ENCODE data around the gene GJB4. TPM values are rescaled to one million over a fixed set of nuclear protein-coding genes. Genes with fewer than 3 reads are reported as not detected.
"Not testable (repeated sequence)": the region's sequence is repeated elsewhere in the genome, so short reads cannot be mapped to it uniquely, and the experiment has no call there.

The GJB4 gene
- total RNA-seq, 2 donors from 2014 or later, result not detected

DNA sequence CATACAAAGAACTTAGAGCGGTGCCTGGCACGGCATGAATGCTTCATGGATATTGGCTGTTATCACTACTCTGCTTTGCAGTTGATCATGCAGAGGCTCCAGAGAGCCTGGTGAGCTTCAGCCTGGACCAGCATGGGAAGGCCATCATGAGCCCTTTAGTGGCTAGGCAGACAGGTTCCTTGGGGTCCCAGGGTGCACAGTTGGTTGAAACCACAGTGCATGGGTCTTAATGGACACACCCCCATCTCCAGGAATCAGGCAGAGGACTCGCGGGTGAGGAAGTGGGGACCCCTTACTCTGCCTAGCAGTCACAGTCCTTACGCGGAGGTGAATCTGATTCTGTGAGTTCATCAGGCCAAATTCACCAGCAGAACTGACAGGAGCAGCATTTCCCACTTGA lies 3.6 kb upstream of the GJB4 start:
- H3K27ac Mint-ChIP-seq, result no peak overlapping the region
- H3K9me3 Mint-ChIP-seq, result no peaks in the 10 kb centered on the region
- no peaks in the 10 kb centered on the region for H3K36me3 Mint-ChIP-seq
- DNase-seq (ENCODE audit: low spot score) (no peak), ATAC-seq (no peak)
- peaks cover 3 to 8% of the 10 kb centered on the region in 2 donors for H3K27me3 Mint-ChIP-seq
- H3K4me3 Mint-ChIP-seq, result no peak overlapping the region
- H3K4me1 Mint-ChIP-seq (ENCODE audit: low read depth in 2 of 2), result no peaks in the 10 kb centered on the region

DNA sequence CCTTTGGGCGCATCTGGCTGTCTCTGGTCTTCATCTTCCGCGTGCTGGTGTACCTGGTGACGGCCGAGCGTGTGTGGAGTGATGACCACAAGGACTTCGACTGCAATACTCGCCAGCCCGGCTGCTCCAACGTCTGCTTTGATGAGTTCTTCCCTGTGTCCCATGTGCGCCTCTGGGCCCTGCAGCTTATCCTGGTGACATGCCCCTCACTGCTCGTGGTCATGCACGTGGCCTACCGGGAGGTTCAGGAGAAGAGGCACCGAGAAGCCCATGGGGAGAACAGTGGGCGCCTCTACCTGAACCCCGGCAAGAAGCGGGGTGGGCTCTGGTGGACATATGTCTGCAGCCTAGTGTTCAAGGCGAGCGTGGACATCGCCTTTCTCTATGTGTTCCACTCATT lies 2.2 kb upstream of the GJB4 start:
- ATAC-seq, result no peak
- no peak for DNase-seq (ENCODE audit: low spot score)
- Mint-ChIP-seq H3K27me3 (peaks cover 3 to 8% of the 10 kb centered on the region in 2 donors), H3K4me3 (no peak overlapping the region), H3K9me3 (no peaks in the 10 kb centered on the region), H3K4me1 (ENCODE audit: low read depth in 2 of 2) (no peaks in the 10 kb centered on the region), H3K27ac (no peak overlapping the region), H3K36me3 (no peaks in the 10 kb centered on the region)

DNA sequence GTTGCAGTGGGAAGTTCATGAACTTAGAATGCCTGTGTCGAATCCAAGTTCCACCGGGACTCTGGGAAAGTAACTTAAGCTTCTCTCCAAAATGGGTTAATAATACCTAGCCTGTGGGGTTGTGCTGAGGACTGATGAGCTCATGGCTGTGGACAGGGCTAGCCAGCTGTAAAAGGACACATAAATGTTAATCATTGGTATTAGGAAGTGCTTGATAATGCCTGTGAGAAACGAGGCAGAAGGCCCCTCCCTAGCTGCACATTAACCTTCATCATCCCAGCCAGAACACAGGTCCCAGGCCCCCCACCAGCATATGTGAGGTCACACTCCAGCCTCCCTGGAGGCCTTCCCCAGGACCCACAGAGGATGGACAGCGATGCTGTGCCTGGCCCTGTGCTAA lies 789 bp upstream of the GJB4 start:
- H3K9me3 Mint-ChIP-seq, result no peaks in the 10 kb centered on the region
- no peaks in the 10 kb centered on the region for H3K4me1 Mint-ChIP-seq (ENCODE audit: low read depth in 2 of 2)
- H3K27me3 Mint-ChIP-seq, result peaks cover 11 to 14% of the 10 kb centered on the region in 2 donors
- no peak for DNase-seq (ENCODE audit: low spot score)
- ATAC-seq, result no peak
- H3K36me3 Mint-ChIP-seq, result no peaks in the 10 kb centered on the region
- no peak overlapping the region for H3K4me3 Mint-ChIP-seq
- no peak overlapping the region for H3K27ac Mint-ChIP-seq

DNA sequence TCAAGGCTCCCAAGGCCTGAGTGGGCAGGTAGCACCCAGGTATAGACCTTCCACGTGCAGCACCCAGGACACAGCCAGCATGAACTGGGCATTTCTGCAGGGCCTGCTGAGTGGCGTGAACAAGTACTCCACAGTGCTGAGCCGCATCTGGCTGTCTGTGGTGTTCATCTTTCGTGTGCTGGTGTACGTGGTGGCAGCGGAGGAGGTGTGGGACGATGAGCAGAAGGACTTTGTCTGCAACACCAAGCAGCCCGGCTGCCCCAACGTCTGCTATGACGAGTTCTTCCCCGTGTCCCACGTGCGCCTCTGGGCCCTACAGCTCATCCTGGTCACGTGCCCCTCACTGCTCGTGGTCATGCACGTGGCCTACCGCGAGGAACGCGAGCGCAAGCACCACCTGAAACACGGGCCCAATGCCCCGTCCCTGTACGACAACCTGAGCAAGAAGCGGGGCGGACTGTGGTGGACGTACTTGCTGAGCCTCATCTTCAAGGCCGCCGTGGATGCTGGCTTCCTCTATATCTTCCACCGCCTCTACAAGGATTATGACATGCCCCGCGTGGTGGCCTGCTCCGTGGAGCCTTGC lies 1.7 kb downstream of the GJB4 start:
- peaks cover 10 to 11% of the 10 kb centered on the region in 2 donors for H3K27me3 Mint-ChIP-seq
- H3K27ac Mint-ChIP-seq, result no peak overlapping the region
- DNase-seq (ENCODE audit: low spot score) (no peak), ATAC-seq (no peak)
- no peaks in the 10 kb centered on the region for H3K4me1 Mint-ChIP-seq (ENCODE audit: low read depth in 2 of 2)
- H3K9me3 Mint-ChIP-seq, result no peaks in the 10 kb centered on the region
- H3K36me3 Mint-ChIP-seq, result no peaks in the 10 kb centered on the region
- H3K4me3 Mint-ChIP-seq, result no peak overlapping the region

DNA sequence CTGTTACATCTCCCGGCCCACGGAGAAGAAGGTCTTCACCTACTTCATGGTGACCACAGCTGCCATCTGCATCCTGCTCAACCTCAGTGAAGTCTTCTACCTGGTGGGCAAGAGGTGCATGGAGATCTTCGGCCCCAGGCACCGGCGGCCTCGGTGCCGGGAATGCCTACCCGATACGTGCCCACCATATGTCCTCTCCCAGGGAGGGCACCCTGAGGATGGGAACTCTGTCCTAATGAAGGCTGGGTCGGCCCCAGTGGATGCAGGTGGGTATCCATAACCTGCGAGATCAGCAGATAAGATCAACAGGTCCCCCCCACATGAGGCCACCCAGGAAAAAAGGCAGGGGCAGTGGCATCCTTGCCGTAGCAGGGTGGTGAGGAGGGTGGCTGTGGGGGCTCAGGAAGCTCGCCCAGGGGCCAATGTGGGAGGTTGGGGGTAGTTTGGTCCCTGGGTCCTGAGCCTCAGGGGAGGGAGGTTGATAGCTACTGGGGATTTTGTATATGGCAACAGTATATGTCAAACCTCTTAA lies 2.3 kb downstream of the GJB4 start:
- no peak for DNase-seq (ENCODE audit: low spot score)
- H3K4me1 Mint-ChIP-seq (ENCODE audit: low read depth in 2 of 2), result no peaks in the 10 kb centered on the region

DNA sequence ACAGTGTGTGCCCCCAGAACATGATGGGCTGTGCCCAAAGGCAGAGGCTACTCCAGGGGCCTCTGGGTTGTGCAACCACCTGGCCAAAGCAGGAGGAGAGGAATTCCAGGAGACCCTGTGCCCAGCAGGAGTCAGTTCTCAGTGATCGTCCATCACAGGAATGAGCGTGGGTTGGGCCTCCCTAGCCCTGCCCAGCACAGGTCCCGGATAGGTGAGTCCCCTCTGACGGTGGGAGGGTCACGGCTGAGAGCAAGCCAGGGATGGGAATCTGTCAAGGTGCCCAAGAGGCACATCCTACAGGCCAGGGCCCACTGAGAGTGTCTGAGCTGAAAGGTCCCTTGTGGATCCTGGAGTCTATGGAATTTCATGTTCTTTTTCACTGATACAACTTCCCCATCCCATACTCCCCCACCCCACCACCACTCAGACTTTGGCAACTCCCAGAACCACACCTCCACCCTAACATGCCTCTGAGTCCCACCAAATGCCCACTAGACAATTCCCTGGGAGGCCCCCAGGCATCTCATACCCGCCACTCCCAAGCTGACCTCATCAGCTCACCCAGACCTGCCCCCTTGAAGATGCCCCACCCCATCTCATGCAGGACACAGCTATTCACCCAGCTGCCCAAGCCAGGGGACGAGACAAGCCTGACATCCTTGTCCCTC lies 3.1 kb downstream of the GJB4 start:
- Mint-ChIP-seq H3K36me3 (no peaks in the 10 kb centered on the region), H3K4me3 (no peak overlapping the region), H3K27me3 (peaks cover 10 to 11% of the 10 kb centered on the region in 2 donors), H3K4me1 (ENCODE audit: low read depth in 2 of 2) (no peaks in the 10 kb centered on the region), H3K27ac (no peak overlapping the region), H3K9me3 (no peaks in the 10 kb centered on the region)
- DNase-seq (ENCODE audit: low spot score) (no peak), ATAC-seq (no peak)

More for the DNA sequence above, 2.3 kb downstream of the GJB4 start:
- H3K9me3 Mint-ChIP-seq, result no peaks in the 10 kb centered on the region
- H3K4me3 Mint-ChIP-seq, result no peak overlapping the region
- H3K27ac Mint-ChIP-seq, result no peak overlapping the region
- H3K36me3 Mint-ChIP-seq, result no peaks in the 10 kb centered on the region
- H3K27me3 Mint-ChIP-seq, result peaks cover 10 to 11% of the 10 kb centered on the region in 2 donors
- ATAC-seq, result no peak

DNA sequence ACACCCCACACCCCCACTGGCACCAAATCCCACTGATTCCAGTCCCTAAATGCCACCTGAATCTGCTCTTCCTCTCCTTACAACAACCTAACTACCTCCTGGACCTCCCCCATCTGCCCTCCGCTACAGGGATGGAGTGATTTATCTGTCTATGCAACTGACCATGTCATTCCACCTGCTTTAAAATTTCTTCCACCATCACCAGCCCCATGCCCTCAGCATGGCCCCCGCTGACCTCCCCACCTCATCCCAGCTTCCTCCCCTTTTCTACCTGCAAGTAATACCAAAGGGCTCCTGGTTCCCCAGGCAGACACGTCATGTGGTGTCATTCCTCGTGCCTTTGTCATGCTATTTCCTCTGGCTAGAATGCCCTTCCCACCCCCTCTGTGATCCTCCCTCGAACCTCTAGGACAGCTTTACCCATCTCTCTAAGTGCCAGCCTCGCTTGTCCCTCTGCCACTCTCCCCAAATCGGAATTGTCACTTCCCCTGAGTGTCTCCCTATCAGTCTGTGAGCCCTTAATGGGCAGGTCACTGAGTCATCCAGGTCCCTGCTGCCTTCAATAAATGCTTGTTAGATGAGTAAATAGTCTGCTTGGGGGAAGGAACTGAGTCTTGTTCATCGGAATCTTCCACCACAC lies 3.7 kb downstream of the GJB4 start:
- no peak overlapping the region for H3K4me3 Mint-ChIP-seq
- no peak for ATAC-seq
- no peaks in the 10 kb centered on the region for H3K36me3 Mint-ChIP-seq
- H3K4me1 Mint-ChIP-seq (ENCODE audit: low read depth in 2 of 2), result no peaks in the 10 kb centered on the region
- H3K27me3 Mint-ChIP-seq, result peaks cover 10 to 11% of the 10 kb centered on the region in 2 donors
- no peak for DNase-seq (ENCODE audit: low spot score)
- H3K27ac Mint-ChIP-seq, result peak overlapping the region in 1 of 2 donors; percentile 6
- H3K9me3 Mint-ChIP-seq, result no peaks in the 10 kb centered on the region

DNA sequence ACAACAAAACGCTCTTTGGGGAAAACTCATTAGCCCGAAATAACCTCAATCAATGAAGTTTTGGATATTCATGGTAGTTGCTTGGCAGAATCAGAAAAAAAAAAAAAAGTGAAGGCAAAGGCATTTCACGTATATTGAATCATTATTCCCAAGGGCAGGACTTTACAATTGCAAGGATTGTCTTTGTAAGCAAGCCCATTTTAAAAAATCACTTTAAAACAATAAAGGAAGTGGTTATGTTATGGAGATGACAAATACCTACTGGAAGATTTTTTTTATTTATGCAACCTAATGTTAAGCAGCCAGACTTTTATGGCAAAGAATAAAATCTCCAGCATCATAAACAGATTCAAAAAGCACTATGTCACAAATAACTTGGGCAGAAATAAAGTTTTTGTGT lies 9.3 kb downstream of the GJB4 start:
- H3K36me3 Mint-ChIP-seq, result no peaks in the 10 kb centered on the region
- H3K27me3 Mint-ChIP-seq, result peaks cover 0 to 3% of the 10 kb centered on the region in 2 donors
- DNase-seq (ENCODE audit: low spot score), result no peak
- H3K9me3 Mint-ChIP-seq, result no peaks in the 10 kb centered on the region
- ATAC-seq, result no peak
- no peak overlapping the region for H3K27ac Mint-ChIP-seq
- no peak overlapping the region for H3K4me3 Mint-ChIP-seq
- H3K4me1 Mint-ChIP-seq (ENCODE audit: low read depth in 2 of 2), result no peaks in the 10 kb centered on the region

DNA sequence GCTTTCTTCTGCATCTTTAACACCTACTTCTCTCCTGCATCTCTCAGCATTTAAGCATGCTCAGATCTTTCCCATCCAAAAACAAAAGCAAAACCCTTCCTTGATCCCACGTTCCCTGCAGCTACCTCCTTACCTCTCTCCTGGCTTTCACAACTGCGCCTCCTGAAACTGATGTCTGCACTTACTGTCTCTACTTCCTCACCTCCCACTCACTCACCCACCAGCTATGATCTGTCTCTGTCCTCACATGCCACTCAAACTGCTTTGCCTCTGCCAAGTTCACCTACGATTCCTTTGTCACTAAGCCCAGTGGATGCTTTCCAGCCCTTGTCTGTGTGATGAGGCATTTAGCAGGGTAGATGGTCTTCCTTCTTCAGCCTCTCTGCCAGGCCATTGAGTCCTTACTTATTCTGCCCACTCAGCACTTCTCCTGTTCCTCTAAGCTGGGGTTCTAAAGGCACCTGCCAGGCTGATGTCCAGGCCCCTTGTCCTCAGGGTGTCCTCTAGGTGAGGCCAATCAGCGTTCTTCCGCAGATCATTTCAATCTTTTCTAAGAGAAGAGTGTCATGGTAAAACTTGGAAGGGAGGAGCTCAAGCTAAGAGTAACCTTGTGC lies 11.5 kb downstream of the GJB4 start:
- Mint-ChIP-seq H3K27me3 (peaks cover 0 to 3% of the 10 kb centered on the region in 2 donors), H3K4me3 (no peak overlapping the region), H3K4me1 (ENCODE audit: low read depth in 2 of 2) (no peaks in the 10 kb centered on the region), H3K9me3 (no peaks in the 10 kb centered on the region), H3K27ac (no peak overlapping the region), H3K36me3 (no peaks in the 10 kb centered on the region)
- DNase-seq (ENCODE audit: low spot score) (no peak), ATAC-seq (no peak)

DNA sequence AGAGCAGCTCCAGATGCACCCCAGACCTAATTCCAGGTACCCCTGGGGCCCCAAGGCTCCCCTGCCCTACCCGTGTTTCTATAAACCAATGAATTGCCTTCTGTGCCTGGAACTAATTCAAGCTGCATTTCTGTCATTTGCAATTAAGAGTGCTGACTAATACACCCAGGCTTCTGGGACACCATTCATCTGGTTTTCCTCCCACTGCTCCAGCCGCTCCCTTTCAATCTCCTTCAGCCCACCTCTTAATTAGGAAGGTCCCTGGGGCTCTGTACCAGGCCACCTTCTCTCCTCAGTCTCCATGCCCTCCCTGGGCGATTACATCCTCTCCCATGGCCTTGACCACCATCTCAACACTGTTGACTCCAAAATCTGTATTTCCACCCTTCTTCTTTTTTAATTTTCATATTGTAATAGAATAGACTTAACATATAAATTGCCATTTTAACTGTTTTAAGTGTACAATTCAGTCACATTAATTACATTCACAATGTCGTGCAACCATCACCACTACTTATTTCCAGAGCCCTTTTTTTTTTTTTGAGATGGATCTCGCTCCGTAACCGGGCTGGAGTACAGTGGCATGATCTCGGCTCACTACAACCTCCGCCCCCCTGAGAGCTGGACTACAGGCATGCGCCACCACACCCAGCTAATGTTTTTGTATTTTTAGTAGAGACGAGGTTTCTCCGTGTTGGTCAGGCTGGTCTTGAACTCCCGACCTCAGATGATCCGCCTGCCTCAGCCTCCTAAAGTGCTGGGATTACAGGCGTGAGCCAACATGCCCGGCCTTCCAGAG lies 12.2 kb downstream of the GJB4 start:
- ATAC-seq, result no peak
- H3K27me3 Mint-ChIP-seq, result peaks cover 0 to 3% of the 10 kb centered on the region in 2 donors
- DNase-seq (ENCODE audit: low spot score), result no peak
- H3K27ac Mint-ChIP-seq, result no peak overlapping the region
- H3K4me3 Mint-ChIP-seq, result no peak overlapping the region
- H3K9me3 Mint-ChIP-seq, result no peaks in the 10 kb centered on the region
- H3K36me3 Mint-ChIP-seq, result no peaks in the 10 kb centered on the region
- no peaks in the 10 kb centered on the region for H3K4me1 Mint-ChIP-seq (ENCODE audit: low read depth in 2 of 2)

DNA sequence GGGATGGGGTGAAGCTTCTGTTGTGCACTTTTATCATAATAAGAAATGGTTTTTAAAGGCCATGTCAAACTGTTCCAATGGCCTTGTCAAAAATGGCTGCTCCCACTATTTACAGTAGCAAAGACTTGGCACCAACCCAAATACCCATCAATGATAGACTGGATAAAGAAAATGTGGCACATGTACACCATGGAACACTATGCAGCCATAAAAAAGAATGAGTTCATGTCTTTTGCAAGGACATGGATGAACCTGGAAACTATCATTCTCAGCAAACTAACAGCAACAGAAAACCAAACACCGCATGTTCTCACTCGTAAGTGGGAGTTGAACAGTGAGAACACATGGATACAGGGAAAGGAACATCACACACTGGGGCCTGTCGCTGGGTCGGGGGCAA lies 13.6 kb downstream of the GJB4 start:
- H3K27ac Mint-ChIP-seq; ATAC-seq; H3K36me3 Mint-ChIP-seq; H3K9me3 Mint-ChIP-seq; H3K4me3 Mint-ChIP-seq; DNase-seq (ENCODE audit: low spot score); H3K4me1 Mint-ChIP-seq (ENCODE audit: low read depth in 2 of 2); H3K27me3 Mint-ChIP-seq: not testable (repeated sequence)

DNA sequence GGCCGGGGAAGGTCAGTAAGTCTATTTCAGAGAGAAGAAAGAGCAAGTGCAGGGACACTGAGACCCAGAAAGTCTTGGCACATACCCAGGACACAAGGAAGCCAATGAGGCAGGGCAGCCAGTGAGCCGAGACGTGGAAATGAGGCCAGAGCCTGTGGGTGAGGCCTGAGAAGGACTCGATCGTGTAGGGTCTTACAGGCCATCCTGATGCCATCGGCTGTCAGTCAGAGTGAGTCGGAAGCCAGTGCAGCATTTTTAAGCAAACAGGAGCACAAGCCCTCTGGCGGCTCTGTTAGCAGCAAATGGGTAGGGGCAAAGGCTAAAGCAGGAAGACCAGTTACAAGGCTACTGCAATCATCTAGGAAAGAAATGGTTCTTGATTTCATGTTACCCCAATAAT lies 15.4 kb downstream of the GJB4 start:
- Mint-ChIP-seq H3K9me3 (no peaks in the 10 kb centered on the region), H3K4me3 (no peak overlapping the region), H3K36me3 (no peaks in the 10 kb centered on the region), H3K4me1 (ENCODE audit: low read depth in 2 of 2) (no peaks in the 10 kb centered on the region), H3K27me3 (peaks cover 24 to 25% of the 10 kb centered on the region in 2 donors), H3K27ac (no peak overlapping the region)
- ATAC-seq (peak in 1 of 2 donors; percentile 31), DNase-seq (ENCODE audit: low spot score) (no peak)

DNA sequence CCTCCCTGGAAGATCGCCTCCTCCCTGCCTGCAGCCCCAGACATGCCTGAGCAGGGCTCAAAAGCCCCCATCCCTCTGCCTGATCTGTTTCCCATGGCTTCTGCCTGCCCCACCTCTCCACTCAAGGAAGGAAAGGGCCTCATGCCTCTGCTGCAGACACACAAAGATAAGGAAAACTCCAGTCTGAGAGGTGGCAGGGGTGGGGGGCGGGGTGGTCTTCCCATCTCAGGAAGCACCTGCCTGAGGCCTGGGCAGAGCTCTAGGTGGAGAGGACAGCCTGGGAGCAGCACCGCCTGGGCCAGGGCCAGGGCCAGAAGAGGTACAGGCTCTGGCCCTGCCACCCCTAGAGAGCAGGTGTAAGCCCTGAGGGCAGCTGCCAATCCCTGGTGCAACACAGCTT lies 17.4 kb downstream of the GJB4 start:
- H3K4me3 Mint-ChIP-seq, result no peak overlapping the region
- peaks cover 25 to 27% of the 10 kb centered on the region in 2 donors for H3K27me3 Mint-ChIP-seq
- DNase-seq (ENCODE audit: low spot score), result peak; percentile 25
- H3K27ac Mint-ChIP-seq, result no peak overlapping the region
- no peaks in the 10 kb centered on the region for H3K36me3 Mint-ChIP-seq
- no peaks in the 10 kb centered on the region for H3K9me3 Mint-ChIP-seq
- no peaks in the 10 kb centered on the region for H3K4me1 Mint-ChIP-seq (ENCODE audit: low read depth in 2 of 2)
- ATAC-seq, result no peak
